Mesenteric fat pad (tissue), 1 donor: Measurements from ENCODE around the gene C3orf62. TPM values are rescaled to one million over a fixed set of nuclear protein-coding genes. Genes with fewer than 3 reads are reported as not detected.

Source experiments
- microRNA-seq: library from miRNA; unstranded; fragments of <30 nt; microRNA quantifications from one replicate; pipeline ENCODE4 v1.2.0, GENCODE V29; 2020; ENCODE audit warnings: borderline number of aligned reads
- total RNA-seq: library from RNA; stranded (reverse); fragmentation: NEBNext Ultra II Directional; extraction: Animal tissue kit (Norgen Biotek cat#: 25700); gene quantifications from one replicate; pipeline ENCODE4 v1.2.1, GENCODE V29; 2021
- donor health status: DM: yes; HTN: yes; CAD: no.

C3orf62 gene
- total RNA-seq, 1 donor from 2014 or later: 5.8 TPM

Small RNA genes within 50 kb of the gene (microRNA-seq; reads per million reads assigned to microRNA genes)
- not detected for gene MIR4271

Other genes with a start within 250 kb of the C3orf62 start
- gene IMPDH2, start 247.8 kb downstream of the C3orf62 start, total RNA-seq: 123 TPM
- 96.9 TPM for gene QRICH1, start 183.2 kb downstream of the C3orf62 start, total RNA-seq
- gene QARS1, start 172.5 kb downstream of the C3orf62 start, total RNA-seq: 167 TPM
- gene USP19, start 156.4 kb downstream of the C3orf62 start, total RNA-seq: 45.0 TPM
- gene LAMB2, start 144.2 kb downstream of the C3orf62 start, total RNA-seq: 310 TPM
- 19.4 TPM for gene CCDC71, start 110.9 kb downstream of the C3orf62 start, total RNA-seq
- gene KLHDC8B, start 105.6 kb downstream of the C3orf62 start, total RNA-seq: 53.5 TPM
- gene USP4, start 62.8 kb upstream of the C3orf62 start, total RNA-seq: 65.5 TPM
- gene GPX1, start 81.1 kb upstream of the C3orf62 start, total RNA-seq: 724 TPM
- gene RHOA, start 134.7 kb upstream of the C3orf62 start, total RNA-seq: 563 TPM
- 23.5 TPM for gene TCTA, start 135.2 kb upstream of the C3orf62 start, total RNA-seq
- 1.2 TPM for gene AMT, start 145.2 kb upstream of the C3orf62 start, total RNA-seq
- gene NICN1, start 152.1 kb upstream of the C3orf62 start, total RNA-seq: 11.1 TPM
- 63.7 TPM for gene DAG1, start 193.0 kb upstream of the C3orf62 start, total RNA-seq